ENCODE measurements around the gene KRTAP7-1.

- TF ChIP-seq, protein P1, sequence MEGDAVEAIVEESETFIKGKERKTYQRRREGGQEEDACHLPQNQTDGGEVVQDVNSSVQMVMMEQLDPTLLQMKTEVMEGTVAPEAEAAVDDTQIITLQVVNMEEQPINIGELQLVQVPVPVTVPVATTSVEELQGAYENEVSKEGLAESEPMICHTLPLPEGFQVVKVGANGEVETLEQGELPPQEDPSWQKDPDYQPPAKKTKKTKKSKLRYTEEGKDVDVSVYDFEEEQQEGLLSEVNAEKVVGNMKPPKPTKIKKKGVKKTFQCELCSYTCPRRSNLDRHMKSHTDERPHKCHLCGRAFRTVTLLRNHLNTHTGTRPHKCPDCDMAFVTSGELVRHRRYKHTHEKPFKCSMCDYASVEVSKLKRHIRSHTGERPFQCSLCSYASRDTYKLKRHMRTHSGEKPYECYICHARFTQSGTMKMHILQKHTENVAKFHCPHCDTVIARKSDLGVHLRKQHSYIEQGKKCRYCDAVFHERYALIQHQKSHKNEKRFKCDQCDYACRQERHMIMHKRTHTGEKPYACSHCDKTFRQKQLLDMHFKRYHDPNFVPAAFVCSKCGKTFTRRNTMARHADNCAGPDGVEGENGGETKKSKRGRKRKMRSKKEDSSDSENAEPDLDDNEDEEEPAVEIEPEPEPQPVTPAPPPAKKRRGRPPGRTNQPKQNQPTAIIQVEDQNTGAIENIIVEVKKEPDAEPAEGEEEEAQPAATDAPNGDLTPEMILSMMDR (IDR thresholded peaks at IDR 0.05): no peak
- TF ChIP-seq TEAD4 (IDR thresholded peaks at IDR 0.05; ENCODE audit: borderline replicate concordance, insufficient read depth) (no peak), PBX3 (IDR thresholded peaks at IDR 0.05) (no peak), GATA2 (CRISPR knock-in tag; IDR thresholded peaks at IDR 0.05) (no peak), SIN3A (IDR thresholded peaks at IDR 0.05; ENCODE audit: borderline replicate concordance, low read depth, low read length) (no peak), RCOR1 (IDR thresholded peaks at IDR 0.05; ENCODE audit: low read length) (no peak), CHD2 (IDR thresholded peaks at IDR 0.05; ENCODE audit: low read length, partially characterized antibody) (no peak), ZBTB33 (IDR thresholded peaks at IDR 0.05; ENCODE audit: borderline replicate concordance, low read depth) (no peak)
- TF ChIP-seq, protein P2, sequence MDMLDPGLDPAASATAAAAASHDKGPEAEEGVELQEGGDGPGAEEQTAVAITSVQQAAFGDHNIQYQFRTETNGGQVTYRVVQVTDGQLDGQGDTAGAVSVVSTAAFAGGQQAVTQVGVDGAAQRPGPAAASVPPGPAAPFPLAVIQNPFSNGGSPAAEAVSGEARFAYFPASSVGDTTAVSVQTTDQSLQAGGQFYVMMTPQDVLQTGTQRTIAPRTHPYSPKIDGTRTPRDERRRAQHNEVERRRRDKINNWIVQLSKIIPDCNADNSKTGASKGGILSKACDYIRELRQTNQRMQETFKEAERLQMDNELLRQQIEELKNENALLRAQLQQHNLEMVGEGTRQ (IDR thresholded peaks at IDR 0.05; ENCODE audit: borderline replicate concordance, low read depth, low read length): no peak
Observed at GRCh38 chr21:30874526-30874925, 45.0 kb upstream of the KRTAP7-1 start.

Data from SK-N-SH (cell line).